GM18502 (cell line): ENCODE measurements around the gene USP48.
"Not testable (repeated sequence)": the region's sequence is repeated elsewhere in the genome, so short reads cannot be mapped to it uniquely, and the experiment has no call there.

Experiments
- ATAC-seq: cut with Tn5 transposase; IDR thresholded peaks from one replicate; pipeline ENCODE4 v1.9.1; 2021; ENCODE audit warnings: mild to moderate bottlenecking; ENCODE audit not compliant: unreplicated experiment, poor library complexity

The USP48 gene

GRCh38 chr1:21706151-21706835 lies 76.7 kb downstream of the USP48 start:
- ATAC-seq: no peak

DNA sequence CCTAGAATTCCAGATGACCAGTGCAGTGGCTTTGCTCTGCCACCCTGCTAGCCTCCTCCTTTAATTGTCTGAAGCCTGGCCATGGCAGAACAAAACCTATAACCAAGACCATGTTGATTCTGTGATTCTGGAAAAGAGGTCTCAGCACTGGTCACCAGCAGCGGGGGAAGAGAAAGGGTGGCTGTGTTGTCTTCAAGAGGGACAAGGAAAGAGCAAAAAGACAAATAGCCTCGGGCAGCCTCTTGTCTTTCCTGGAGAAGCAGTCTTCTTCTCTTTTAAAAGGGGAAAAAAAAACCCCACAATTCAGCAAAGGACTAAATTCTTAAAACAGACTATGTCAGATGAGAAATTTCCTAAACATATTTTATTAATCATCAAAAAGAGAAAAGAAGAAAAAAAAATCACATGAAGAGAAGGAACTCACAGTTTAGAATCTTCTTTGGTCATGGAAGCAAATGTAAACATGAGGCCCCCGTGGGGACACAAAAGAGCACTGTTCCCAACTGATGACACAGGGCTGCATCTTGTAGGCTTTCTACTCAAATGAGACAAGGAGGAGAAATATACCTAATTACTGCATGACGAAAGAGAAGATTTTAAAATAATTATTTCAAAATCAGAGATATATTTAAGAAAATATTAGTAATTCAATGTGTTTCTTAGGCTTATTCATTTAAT lies 77.5 kb downstream of the USP48 start:
- ATAC-seq: no peak

DNA sequence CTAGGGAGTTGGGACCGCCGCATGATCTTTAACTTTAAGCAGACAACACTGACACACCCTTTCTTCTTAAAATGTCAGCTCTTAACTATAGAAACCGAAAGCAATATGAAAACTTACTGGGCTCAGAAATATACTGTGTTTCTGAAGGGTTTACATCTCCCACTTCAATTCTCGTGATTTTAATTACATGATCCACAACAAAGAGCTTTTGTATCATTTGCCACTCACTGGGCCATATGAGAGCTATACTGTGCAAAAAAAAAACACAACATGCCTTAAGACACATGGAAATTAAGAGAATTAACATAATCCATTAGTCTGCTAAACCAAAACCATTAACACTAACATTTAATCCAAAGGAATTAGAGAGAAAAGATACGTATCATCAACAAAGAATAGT lies 78.8 kb downstream of the USP48 start:
- no peak for ATAC-seq

DNA sequence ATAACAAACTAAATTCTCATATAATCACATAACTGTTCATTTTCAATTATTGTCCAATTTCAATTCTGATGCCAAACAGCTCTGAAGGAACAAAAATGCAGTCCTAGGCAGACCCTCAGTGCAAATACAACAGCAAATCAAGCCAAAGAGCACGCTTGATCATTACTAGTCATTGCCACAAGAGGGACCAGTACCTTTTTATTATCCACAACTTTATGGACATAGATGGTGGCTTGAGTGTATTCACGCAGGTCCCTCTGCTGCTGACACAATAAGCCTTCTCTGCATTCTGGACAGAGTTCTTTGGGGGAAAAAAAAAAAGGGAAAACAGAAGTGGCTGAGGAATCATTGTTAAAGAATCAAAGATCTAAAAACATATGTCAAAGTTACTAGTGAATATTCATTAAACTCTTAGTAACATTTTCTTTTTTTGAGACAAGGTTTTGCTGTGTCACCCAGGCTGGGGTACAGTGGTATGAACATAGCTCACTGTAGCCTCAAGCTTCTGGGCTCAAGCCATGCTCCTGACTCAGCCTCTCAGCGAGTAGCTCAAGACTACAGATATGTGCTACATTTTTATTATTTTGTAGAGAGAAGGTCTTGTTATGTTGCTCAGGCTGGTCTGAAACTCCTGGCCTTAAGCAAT lies 79.5 kb downstream of the USP48 start:
- no peak for ATAC-seq

DNA sequence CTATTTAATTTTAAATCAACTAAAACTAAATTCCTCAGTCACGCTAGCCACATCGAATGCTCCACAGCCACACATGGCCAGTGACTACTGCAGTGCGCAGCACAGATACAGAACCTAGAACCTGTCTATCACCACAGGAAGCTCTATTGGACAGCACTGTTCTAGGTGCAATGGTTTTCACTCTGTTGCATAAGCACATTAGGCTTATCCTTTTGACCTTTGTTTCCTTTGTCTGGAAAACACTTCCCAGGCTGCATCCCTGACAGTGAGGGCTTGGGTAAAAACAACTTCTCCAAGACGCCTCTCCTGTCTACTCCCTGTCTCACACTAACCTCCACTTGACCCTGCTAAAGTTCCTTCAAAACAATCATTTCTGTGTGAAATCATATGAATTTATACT lies 80.2 kb downstream of the USP48 start:
- ATAC-seq: no peak

- ATAC-seq: no peak
Observed at GRCh38 chr1:21701401-21701800, 81.5 kb downstream of the USP48 start.

- ATAC-seq: no peak
Observed at GRCh38 chr1:21700094-21700493, 82.9 kb downstream of the USP48 start.

GRCh38 chr1:21696931-21697330 lies 86.0 kb downstream of the USP48 start:
- ATAC-seq: no peak

- ATAC-seq: no peak
Observed at GRCh38 chr1:21693732-21694131, 89.2 kb downstream of the USP48 start.

GRCh38 chr1:21691739-21692138 lies 91.2 kb downstream of the USP48 start:
- no peak for ATAC-seq

DNA sequence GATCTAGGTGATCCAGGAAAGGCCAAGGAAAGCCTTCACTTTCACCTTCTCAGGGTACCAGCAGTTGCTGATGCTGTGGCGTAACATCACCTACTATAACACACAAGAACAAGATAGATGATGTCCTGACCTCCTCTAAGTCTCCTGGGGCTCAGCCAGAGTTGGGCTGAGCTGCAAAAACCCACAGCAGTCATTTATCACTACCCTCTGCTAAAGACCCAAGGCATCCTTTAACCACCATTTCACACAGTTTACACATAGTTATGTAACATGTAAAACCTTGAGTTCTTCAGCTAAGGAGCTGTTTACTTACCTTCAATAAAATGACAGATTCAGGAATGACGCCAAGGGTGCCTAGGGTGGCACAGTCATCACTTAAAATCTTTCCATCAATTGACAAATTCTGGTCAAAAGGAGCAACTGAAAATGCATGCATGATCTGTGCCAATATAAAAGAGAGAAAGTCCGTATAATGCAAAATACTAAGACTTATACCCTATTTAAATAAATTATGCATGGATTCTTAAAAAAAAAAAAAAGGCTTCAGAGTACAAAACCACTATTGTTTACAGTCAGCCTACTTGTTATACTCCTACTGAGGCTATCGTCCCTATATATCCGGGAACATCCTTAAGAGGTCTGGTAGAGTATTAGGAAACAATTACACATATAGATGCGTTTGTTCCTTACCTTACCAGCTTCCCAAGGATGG lies 93.1 kb downstream of the USP48 start:
- ATAC-seq: no peak

- no peak for ATAC-seq
Observed at GRCh38 chr1:21687081-21687529, 95.8 kb downstream of the USP48 start.

DNA sequence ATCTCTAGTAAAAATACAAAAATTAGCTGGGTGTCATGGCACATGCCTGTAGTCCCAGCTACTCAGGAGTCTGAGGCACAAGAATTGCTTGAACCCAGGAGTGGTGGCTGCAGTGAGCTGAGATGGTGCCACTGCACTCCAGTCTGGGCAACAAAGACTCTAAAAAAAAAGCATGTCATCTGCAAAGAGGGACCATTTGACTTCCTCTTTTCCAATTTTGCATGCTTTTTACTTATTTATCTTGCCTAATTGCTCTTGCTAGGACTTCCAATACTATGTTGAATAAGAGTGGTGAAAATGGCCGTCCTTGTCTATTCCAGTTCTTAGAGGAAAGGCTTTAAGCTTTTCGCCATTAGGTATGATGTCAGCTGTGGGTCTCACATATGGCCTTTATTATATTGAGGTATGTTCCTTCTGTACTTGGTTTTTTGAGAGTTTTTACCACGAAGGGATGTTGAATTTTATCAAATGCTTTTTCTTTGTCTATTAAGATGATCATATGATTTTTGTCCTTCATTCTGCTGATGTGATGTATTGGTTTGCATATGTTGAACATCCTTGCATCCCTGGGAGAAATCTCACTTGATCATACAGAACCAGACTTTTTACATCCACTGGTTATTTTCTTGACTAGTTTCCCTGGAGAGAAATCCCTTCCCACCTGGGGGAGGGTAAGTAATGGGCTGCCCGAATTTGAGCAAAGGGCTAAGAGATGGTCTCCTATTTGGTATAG lies 96.8 kb downstream of the USP48 start:
- no peak for ATAC-seq

DNA sequence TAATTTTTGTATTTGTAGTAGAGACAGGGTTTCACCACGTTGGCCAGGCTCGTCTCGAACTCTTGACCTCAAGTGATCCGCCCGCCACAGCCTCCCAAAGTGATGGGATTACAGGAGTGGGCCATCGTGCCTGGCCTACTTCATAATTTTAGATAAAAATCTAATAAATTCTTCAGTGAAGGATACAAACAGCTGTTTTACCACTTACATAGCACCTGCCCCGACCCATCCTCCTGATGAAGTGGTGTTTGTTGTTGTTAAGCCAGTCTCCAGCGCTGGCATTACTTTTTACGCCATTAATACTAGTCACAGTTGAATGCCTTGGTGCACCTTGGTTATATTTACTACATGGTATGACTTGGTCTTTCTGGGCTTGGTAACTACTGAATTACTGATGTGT lies 101.5 kb downstream of the USP48 start:
- ATAC-seq: no peak

GRCh38 chr1:21680918-21681317 lies 102.0 kb downstream of the USP48 start:
- ATAC-seq: no peak

DNA sequence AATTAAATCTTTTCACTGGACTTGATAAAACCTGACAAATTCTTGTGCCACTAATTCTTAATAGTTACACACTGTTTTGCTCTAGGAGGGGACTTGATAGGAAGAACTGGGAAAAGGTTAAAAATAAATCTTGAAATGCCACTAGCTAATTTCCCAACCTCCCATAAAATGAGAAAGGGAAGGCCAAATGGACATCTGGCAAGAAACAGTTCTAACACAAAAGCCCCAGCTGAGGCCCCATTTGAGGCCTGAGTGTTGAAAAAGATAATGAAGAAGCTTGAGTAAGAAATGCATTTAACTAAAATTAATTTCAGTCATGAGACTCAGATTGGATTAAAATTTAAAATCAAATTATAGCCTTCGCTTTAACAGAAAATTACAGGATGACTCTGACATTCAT lies 102.6 kb downstream of the USP48 start:
- no peak for ATAC-seq

DNA sequence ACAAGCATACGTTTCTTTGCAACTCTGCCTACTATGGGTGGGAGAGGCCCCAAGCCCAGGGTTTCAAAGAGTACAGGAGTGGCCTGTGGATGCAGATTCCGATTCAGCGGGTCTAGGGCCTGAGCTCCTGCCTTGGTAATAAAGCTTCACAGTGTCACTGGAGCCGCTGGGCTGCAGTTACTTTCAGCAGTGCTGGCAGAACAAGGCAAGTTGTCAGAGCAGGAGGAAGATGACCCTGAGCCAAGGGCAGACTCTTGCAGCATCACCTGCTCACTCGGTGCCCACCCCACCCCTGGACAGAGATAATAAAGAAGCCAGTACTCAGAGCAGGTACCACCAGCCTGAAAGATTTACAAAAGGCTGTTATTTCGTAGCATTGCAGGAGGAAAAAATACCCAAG lies 105.8 kb downstream of the USP48 start:
- ATAC-seq: no peak

- no peak for ATAC-seq
Observed at GRCh38 chr1:21674957-21675356, 108.0 kb downstream of the USP48 start.

GRCh38 chr1:21673853-21674252 lies 109.1 kb downstream of the USP48 start:
- ATAC-seq: not testable (repeated sequence)

DNA sequence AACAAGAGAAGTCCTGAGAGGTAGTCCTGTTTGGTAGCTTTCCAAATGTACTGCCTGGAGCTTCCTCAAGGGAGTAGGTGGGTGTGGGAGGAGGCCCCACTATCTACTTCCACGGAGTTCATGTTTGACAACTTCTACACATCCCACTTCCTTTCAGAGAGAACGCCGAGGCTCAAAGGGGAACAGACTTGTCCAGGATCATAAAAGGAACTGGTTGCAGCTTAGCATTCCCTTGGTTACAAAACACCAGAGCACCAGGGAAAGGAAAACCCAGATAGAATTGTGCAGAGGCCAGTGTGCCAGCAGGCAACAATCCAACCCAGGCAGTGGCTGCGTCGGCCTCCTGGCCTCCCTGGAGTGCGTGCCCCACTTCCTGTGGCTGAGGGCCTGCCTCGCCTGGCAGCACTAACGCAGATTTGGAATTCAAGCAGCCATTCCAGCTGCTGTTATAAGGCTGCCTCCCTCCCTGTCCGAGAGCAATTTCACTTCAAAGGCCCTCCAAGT lies 109.6 kb downstream of the USP48 start:
- no peak for ATAC-seq
